Mesenchymal stem cell (in vitro differentiated cells and primary cell): ENCODE data around the gene AP4B1.

Source experiments
- DNase-seq: peaks from one replicate; pipeline ENCODE4 v3.0.0-alpha.2; 2013
- H2AFZ ChIP-seq: one replicate; pipeline ENCODE4 v1.6.1; 2013; ENCODE audit warnings: low read depth, mild to moderate bottlenecking, control low read depth, inconsistent platforms, low read length, moderate library complexity
- H2AK5ac ChIP-seq: 2 replicates; pipeline ENCODE4 v1.6.1; 2013; ENCODE audit warnings: low read length, moderate library complexity, mild to moderate bottlenecking, inconsistent platforms; ENCODE audit not compliant: severe bottlenecking
- H2BK120ac ChIP-seq: one replicate; pipeline ENCODE4 v1.6.1; 2013; ENCODE audit warnings: low read depth, mild to moderate bottlenecking, inconsistent platforms, low read length, moderate library complexity
- H2BK12ac ChIP-seq, 2 experiments: one replicate each; pipeline ENCODE4 v1.6.1; 2013; ENCODE audit warnings: inconsistent platforms in 2 of 2, low read length in 2 of 2, mild to moderate bottlenecking in 2 of 2, moderate library complexity in 2 of 2, control low read depth in 1 of 2
- H2BK15ac ChIP-seq: one replicate; pipeline ENCODE4 v1.6.1; 2013; ENCODE audit warnings: mild to moderate bottlenecking, low read depth, inconsistent platforms; ENCODE audit not compliant: poor library complexity, severe bottlenecking
- H2BK5ac ChIP-seq: 2 replicates; pipeline ENCODE4 v1.6.1; 2013; ENCODE audit warnings: low read depth, mild to moderate bottlenecking, low read length, control low read depth, inconsistent platforms; ENCODE audit not compliant: poor library complexity, severe bottlenecking
- H3K14ac ChIP-seq, 2 experiments: one replicate each; pipeline ENCODE4 v1.6.1; 2013; ENCODE audit warnings: inconsistent platforms in 2 of 2, low read length in 2 of 2, control low read depth in 1 of 2, mild to moderate bottlenecking in 1 of 2, moderate library complexity in 1 of 2
- H3K18ac ChIP-seq, 2 experiments: one replicate each; pipeline ENCODE4 v1.6.1; 2013; ENCODE audit warnings: inconsistent platforms in 2 of 2, low read length in 2 of 2, control low read depth in 1 of 2, low read depth in 1 of 2, mild to moderate bottlenecking in 1 of 2
- H3K23ac ChIP-seq, 2 experiments: one replicate each; pipeline ENCODE4 v1.6.1; 2013; ENCODE audit warnings: inconsistent platforms in 2 of 2, low read length in 2 of 2, mild to moderate bottlenecking in 2 of 2, moderate library complexity in 2 of 2, control low read depth in 1 of 2
- H3K27ac ChIP-seq: 2 replicates; pipeline ENCODE4 v1.5.1; 2013; ENCODE audit warnings: mild to moderate bottlenecking, moderate library complexity, low read length, control low read depth, inconsistent platforms; ENCODE audit not compliant: poor library complexity, severe bottlenecking
- H3K27me3 ChIP-seq, 2 experiments: 2 replicates each; pipeline versions ENCODE4 v1.6.1 to v1.7.0; 2013; ENCODE audit warnings: low read length in 2 of 2, mild to moderate bottlenecking in 2 of 2, moderate library complexity in 2 of 2, control low read depth in 1 of 2, inconsistent platforms in 1 of 2; ENCODE audit not compliant: control insufficient read depth in 1 of 2, insufficient read depth in 1 of 2
- H3K36me3 ChIP-seq, 2 experiments: 2 replicates each; pipeline versions ENCODE4 v1.6.1 to v1.7.0; 2013; ENCODE audit warnings: low read length in 2 of 2, control low read depth in 1 of 2, inconsistent platforms in 1 of 2, low read depth in 1 of 2, mild to moderate bottlenecking in 1 of 2; ENCODE audit not compliant: insufficient read depth in 2 of 2, control insufficient read depth in 1 of 2
- H3K4ac ChIP-seq, 2 experiments: one replicate each; pipeline ENCODE4 v1.6.1; 2013; ENCODE audit warnings: inconsistent platforms in 2 of 2, low read length in 2 of 2, mild to moderate bottlenecking in 2 of 2, moderate library complexity in 2 of 2, control low read depth in 1 of 2, low read depth in 1 of 2
- H3K4me1 ChIP-seq: 2 replicates; pipeline ENCODE4 v1.6.1; 2013; ENCODE audit warnings: low read depth, low read length, control low read depth; ENCODE audit not compliant: control insufficient read depth, insufficient read depth
- H3K4me2 ChIP-seq: 2 replicates; pipeline ENCODE4 v1.6.1; 2013; ENCODE audit warnings: low read length, mild to moderate bottlenecking, inconsistent platforms; ENCODE audit not compliant: poor library complexity, severe bottlenecking
- H3K4me3 ChIP-seq, 2 experiments: 2 replicates each; pipeline versions ENCODE4 v1.5.1 to v1.7.0; 2013; ENCODE audit warnings: low read length in 2 of 2, mild to moderate bottlenecking in 2 of 2, control low read depth in 1 of 2, low read depth in 1 of 2; ENCODE audit not compliant: insufficient read depth in 1 of 2
- H3K79me1 ChIP-seq: replicated peaks from 2 replicates; pipeline ENCODE4 v1.6.1; 2013; ENCODE audit warnings: mild to moderate bottlenecking, control low read depth, low read length, inconsistent platforms; ENCODE audit not compliant: poor library complexity, severe bottlenecking
- H3K9ac ChIP-seq: 2 replicates; pipeline ENCODE4 v1.7.0; 2013; ENCODE audit warnings: mild to moderate bottlenecking, low read length, moderate library complexity
- H3K9me3 ChIP-seq: 2 replicates; pipeline ENCODE4 v1.7.0; 2013; ENCODE audit warnings: mild to moderate bottlenecking, low read length; ENCODE audit not compliant: control insufficient read depth
- H4K8ac ChIP-seq: one replicate; pipeline ENCODE4 v1.6.1; 2013; ENCODE audit warnings: inconsistent platforms, mild to moderate bottlenecking, low read length, moderate library complexity
- H4K91ac ChIP-seq: one replicate; pipeline ENCODE4 v1.6.1; 2013; ENCODE audit warnings: mild to moderate bottlenecking, low read length, inconsistent platforms
- WGBS: methylation state at CpG from one replicate; pipeline ENCODE4 v1.1.7; 2013; ENCODE audit warnings: mixed read lengths; 5-methylcytosine and 5-hydroxymethylcytosine counted together

Gene AP4B1

GRCh38 chr1:113887402-113888175 is 17.0 kb downstream of the AP4B1 start, which contains the start of gene BCL2L15:
Gene BCL2L15 (minus strand): TSS chr1:113887581. CDS start chr1:113887375, 206 bp downstream.
- peaks cover 3% of the 10 kb centered on the region for H3K4me1 ChIP-seq
- H3K36me3 ChIP-seq, result no peaks in the 10 kb centered on the region
- no peak within 1 kb of the TSS for H3K4me3 ChIP-seq
- no peak within 1 kb of the TSS for H3K14ac ChIP-seq
- H2BK15ac ChIP-seq, result no peak within 1 kb of the TSS
- no peak within 1 kb of the TSS for H2AK5ac ChIP-seq
- H3K27me3 ChIP-seq, result no peaks in the 10 kb centered on the region
- H3K9ac ChIP-seq, result no peak within 1 kb of the TSS
- H3K23ac ChIP-seq, result no peak within 1 kb of the TSS
- H4K8ac ChIP-seq, result no peak within 1 kb of the TSS
- 95% methylated on average over 3 of the region's 6 CpGs for WGBS
- no peak within 1 kb of the TSS for H3K4me2 ChIP-seq
- H3K4ac ChIP-seq, result no peak within 1 kb of the TSS
- no peak within 1 kb of the TSS for H2BK5ac ChIP-seq
- H2AFZ ChIP-seq, result no peak within 1 kb of the TSS
- H2BK120ac ChIP-seq, result no peak within 1 kb of the TSS
- H4K91ac ChIP-seq, result no peak within 1 kb of the TSS
- no peak within 1 kb of the TSS for H2BK12ac ChIP-seq
- no peak for DNase-seq
- H3K9me3 ChIP-seq, result no peaks in the 10 kb centered on the region
- H3K79me1 ChIP-seq, result no peaks in the 10 kb centered on the region
- H3K18ac ChIP-seq, result no peak within 1 kb of the TSS
- no peak within 1 kb of the TSS for H3K27ac ChIP-seq

DNA sequence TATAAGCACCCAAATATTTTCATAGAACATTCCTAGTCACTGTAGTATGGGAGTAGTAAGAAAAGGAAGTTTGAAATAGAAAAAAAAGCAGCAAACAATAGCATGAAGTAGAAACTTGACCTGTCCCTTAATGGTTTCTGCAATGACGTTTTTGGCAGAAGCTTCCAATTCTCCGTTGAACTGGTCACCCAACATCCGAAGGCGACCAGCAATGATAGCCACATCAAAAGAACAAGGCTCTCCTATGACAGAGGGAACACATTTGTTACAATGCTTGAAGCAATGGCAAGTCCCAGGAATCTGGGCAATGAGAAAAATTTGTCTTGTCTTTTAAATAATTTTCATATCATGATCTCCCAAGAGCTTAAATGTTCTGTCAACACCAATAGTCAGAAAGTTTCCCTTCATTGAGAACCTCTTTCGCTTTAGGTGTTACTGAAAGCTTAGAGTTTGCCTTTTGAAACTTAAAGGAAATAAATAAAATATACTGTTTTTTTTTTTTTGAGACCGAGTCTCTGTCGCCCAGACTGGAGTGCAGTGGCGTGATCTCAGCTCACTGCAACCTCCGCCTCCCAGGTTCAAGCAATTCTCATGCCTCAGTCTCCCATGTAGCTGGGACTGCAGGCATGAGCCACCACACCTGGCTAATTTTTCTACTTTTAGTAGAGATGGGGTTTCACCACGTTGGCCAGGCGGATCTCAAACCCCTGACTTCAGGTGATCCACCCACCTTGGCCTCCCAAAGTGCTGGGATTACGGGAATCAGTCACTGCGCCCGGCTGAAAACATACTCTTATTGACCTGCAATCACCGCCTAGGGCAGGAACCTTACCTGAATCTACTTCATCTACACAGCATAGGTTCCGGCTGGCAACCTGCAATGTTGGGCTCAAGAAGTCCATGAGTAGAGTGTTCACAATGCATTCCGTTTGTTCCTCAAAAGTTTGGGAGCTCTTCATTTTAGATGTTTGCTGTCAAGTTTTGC is 17.9 kb downstream of the AP4B1 start:
- no peak overlapping the region for H4K91ac ChIP-seq
- no peak overlapping the region for H2BK12ac ChIP-seq
- H3K27me3 ChIP-seq, result no peaks in the 10 kb centered on the region
- no peak for DNase-seq
- no peak overlapping the region for H3K4me3 ChIP-seq
- H4K8ac ChIP-seq, result no peak overlapping the region
- H3K4me2 ChIP-seq, result no peak overlapping the region
- no peak overlapping the region for H2BK120ac ChIP-seq
- H3K9ac ChIP-seq, result no peak overlapping the region
- no peak overlapping the region for H3K23ac ChIP-seq
- no peak overlapping the region for H2BK5ac ChIP-seq
- H3K9me3 ChIP-seq, result no peaks in the 10 kb centered on the region
- no peak overlapping the region for H2BK15ac ChIP-seq
- no peak overlapping the region for H3K4ac ChIP-seq
- H3K79me1 ChIP-seq, result no peaks in the 10 kb centered on the region
- no peak overlapping the region for H3K18ac ChIP-seq
- H3K36me3 ChIP-seq, result no peaks in the 10 kb centered on the region
- H2AFZ ChIP-seq, result no peak overlapping the region
- H2AK5ac ChIP-seq, result no peak overlapping the region
- WGBS, result 96% methylated on average over 16 of the region's 17 CpGs
- H3K14ac ChIP-seq, result no peak overlapping the region
- no peak overlapping the region for H3K27ac ChIP-seq
- peaks cover 3% of the 10 kb centered on the region for H3K4me1 ChIP-seq

DNA sequence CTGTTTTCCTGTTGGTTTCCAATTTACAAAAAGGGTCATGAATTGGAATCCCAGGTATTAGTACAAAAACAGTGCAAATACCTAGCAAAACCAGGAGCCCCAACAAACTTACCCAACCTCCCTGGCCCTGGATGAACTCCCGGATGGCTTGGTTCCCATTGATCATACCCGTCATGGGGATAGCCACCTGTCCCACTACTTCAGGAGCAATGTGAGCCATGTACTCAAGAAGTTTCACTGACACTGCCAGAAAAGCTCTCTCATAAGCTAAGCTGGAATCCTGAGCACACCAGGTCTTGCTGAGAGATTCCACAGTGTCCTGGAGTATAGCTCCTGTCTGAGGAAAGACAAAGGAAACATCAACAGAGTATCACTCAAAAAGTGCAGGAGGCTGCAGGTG is 22.9 kb downstream of the AP4B1 start:
- H2BK5ac ChIP-seq, result no peak overlapping the region
- H3K4me1 ChIP-seq, result peaks cover 1% of the 10 kb centered on the region
- no peak overlapping the region for H3K27ac ChIP-seq
- no peak overlapping the region for H3K9ac ChIP-seq
- H2AFZ ChIP-seq, result no peak overlapping the region
- H3K18ac ChIP-seq, result no peak overlapping the region
- H2BK120ac ChIP-seq, result no peak overlapping the region
- no peak overlapping the region for H3K4ac ChIP-seq
- H4K8ac ChIP-seq, result no peak overlapping the region
- no peaks in the 10 kb centered on the region for H3K79me1 ChIP-seq
- no peak overlapping the region for H3K14ac ChIP-seq
- H3K27me3 ChIP-seq, result no peaks in the 10 kb centered on the region
- no peak overlapping the region for H3K23ac ChIP-seq
- no peak overlapping the region for H4K91ac ChIP-seq
- H3K36me3 ChIP-seq, result no peaks in the 10 kb centered on the region
- no peak overlapping the region for H2BK12ac ChIP-seq
- no peak for DNase-seq
- H2AK5ac ChIP-seq, result no peak overlapping the region
- no peak overlapping the region for H3K4me2 ChIP-seq
- H3K4me3 ChIP-seq, result no peak overlapping the region
- 91% methylated on average over 2 of the region's 2 CpGs for WGBS
- no peak overlapping the region for H2BK15ac ChIP-seq
- no peaks in the 10 kb centered on the region for H3K9me3 ChIP-seq

- no peak overlapping the region for H4K91ac ChIP-seq
- H2AFZ ChIP-seq, result no peak overlapping the region
- no peak overlapping the region for H2BK120ac ChIP-seq
- no peaks in the 10 kb centered on the region for H3K9me3 ChIP-seq
- H3K23ac ChIP-seq, result no peak overlapping the region
- no peaks in the 10 kb centered on the region for H3K27me3 ChIP-seq
- H3K79me1 ChIP-seq, result no peaks in the 10 kb centered on the region
- peak overlapping the region; percentile 96 for H2AK5ac ChIP-seq
- H3K9ac ChIP-seq, result no peak overlapping the region
- H3K4ac ChIP-seq, result no peak overlapping the region
- no peak overlapping the region for H3K4me2 ChIP-seq
- peaks cover 1% of the 10 kb centered on the region for H3K4me1 ChIP-seq
- no peak overlapping the region for H2BK5ac ChIP-seq
- no peak overlapping the region for H2BK12ac ChIP-seq
- peak overlapping the region; percentile 81 for H3K27ac ChIP-seq
- no peak overlapping the region for H4K8ac ChIP-seq
- no peak overlapping the region for H3K18ac ChIP-seq
- DNase-seq, result no peak
- H3K14ac ChIP-seq, result no peak overlapping the region
- no peak overlapping the region for H3K4me3 ChIP-seq
- H3K36me3 ChIP-seq, result no peaks in the 10 kb centered on the region
- 97% methylated on average over 4 of the region's 4 CpGs for WGBS
- H2BK15ac ChIP-seq, result no peak overlapping the region
These were observed 24.9 kb downstream of the AP4B1 start for GRCh38 chr1:113879739-113880038.
